Measurements from ENCODE around the gene HIC1. TPM values are rescaled to one million over a fixed set of nuclear protein-coding genes. Genes with fewer than 3 reads are reported as not detected.

Gene HIC1
- polyA plus RNA-seq, 3 donors = 0.13 to 14.2 (median 0.30) TPM

DNA sequence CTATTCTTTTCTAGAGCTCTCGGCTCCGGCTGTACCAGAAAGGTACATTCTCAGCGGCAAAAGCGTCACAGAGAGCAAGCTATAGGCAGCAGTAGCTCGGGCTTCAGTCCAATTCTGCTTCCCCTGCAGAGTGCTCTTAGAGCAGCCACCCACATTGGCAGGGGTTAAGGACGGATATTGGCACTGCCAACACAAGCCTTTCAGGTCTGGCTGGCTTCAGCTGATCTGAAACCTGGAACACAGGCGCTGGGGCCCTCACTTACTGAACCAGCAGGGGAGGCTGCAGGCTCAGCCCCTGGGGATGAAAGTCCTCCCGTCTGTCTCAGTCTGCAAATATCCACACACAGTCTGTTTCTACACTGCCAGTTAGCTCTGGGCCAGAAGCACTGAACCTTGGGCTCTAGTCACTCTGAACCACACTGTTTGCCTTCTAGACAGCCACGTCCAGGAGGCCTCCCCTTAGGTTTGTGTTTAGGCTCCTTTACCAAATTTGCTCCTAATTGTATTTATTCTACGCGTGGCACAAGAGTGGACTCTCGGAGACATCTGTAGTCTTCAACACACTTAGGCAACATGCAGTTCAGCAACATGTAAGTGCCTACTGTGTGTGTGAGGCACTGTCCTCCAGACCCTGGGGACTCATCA lies 40.1 kb downstream of the HIC1 start:
- DNase-seq = no peak
- Histone ChIP-seq H3K9me3 (replicated peaks in 1 of 2; ENCODE audit: control insufficient read depth in 1 of 2, insufficient read depth in 1 of 2, low read length in 2 of 2) (no peaks in the 10 kb centered on the region), H4K20me1 (ENCODE audit: insufficient read depth, low read length) (no peaks in the 10 kb centered on the region), H3K27me3 (ENCODE audit: control insufficient read depth in 2 of 2, insufficient read depth in 2 of 2, low read length in 2 of 2) (no peaks in the 10 kb centered on the region), H2AFZ (ENCODE audit: insufficient read depth, low read depth, low read length, poor library complexity, severe bottlenecking) (no peak overlapping the region), H3K4me2 (replicated peaks; ENCODE audit: extremely low read depth, low read length, poor library complexity, severe bottlenecking) (no peak overlapping the region), H3K36me3 (replicated peaks in 1 of 2; ENCODE audit: control insufficient read depth in 1 of 2, insufficient read depth in 2 of 2, low read length in 2 of 2) (no peaks in the 10 kb centered on the region), H3K9ac (ENCODE audit: insufficient read depth, low read length, poor library complexity, severe bottlenecking) (no peak overlapping the region), H3K79me2 (ENCODE audit: insufficient read depth, low read length) (no peaks in the 10 kb centered on the region), H3K4me3 (replicated peaks in 1 of 3; ENCODE audit: low read depth in 2 of 3, low read length in 3 of 3) (no peak overlapping the region), H3K27ac (ENCODE audit: low read depth in 1 of 2, low read length in 2 of 2) (no peak overlapping the region), H3K4me1 (ENCODE audit: control insufficient read depth in 1 of 2, insufficient read depth in 2 of 2, low read length in 2 of 2) (peaks cover 6 to 11% of the 10 kb centered on the region in 2 donors)
- Mint-ChIP-seq H3K36me3 (peaks cover 17 to 25% of the 10 kb centered on the region in 2 donors), H3K4me3 (no peak overlapping the region), H3K4me1 (peaks cover 10% of the 10 kb centered on the region), H3K9me3 (peaks cover 0 to 3% (median 0%) of the 10 kb centered on the region in 7 donors), H3K27me3 (ENCODE audit: low read depth in 3 of 3) (peaks cover 0 to 7% (median 4%) of the 10 kb centered on the region in 3 donors), H3K27ac (peak overlapping the region in 1 of 7 donors; percentile 43)
- TF ChIP-seq, protein P1, sequence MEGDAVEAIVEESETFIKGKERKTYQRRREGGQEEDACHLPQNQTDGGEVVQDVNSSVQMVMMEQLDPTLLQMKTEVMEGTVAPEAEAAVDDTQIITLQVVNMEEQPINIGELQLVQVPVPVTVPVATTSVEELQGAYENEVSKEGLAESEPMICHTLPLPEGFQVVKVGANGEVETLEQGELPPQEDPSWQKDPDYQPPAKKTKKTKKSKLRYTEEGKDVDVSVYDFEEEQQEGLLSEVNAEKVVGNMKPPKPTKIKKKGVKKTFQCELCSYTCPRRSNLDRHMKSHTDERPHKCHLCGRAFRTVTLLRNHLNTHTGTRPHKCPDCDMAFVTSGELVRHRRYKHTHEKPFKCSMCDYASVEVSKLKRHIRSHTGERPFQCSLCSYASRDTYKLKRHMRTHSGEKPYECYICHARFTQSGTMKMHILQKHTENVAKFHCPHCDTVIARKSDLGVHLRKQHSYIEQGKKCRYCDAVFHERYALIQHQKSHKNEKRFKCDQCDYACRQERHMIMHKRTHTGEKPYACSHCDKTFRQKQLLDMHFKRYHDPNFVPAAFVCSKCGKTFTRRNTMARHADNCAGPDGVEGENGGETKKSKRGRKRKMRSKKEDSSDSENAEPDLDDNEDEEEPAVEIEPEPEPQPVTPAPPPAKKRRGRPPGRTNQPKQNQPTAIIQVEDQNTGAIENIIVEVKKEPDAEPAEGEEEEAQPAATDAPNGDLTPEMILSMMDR (IDR thresholded peaks at IDR 0.05) = no peak
- intact Hi-C loops (cut with micrococcal nuclease) = no loop called here
- 86% methylated on average over 9 of the region's 12 CpGs for WGBS (ENCODE audit: insufficient coverage)

DNA sequence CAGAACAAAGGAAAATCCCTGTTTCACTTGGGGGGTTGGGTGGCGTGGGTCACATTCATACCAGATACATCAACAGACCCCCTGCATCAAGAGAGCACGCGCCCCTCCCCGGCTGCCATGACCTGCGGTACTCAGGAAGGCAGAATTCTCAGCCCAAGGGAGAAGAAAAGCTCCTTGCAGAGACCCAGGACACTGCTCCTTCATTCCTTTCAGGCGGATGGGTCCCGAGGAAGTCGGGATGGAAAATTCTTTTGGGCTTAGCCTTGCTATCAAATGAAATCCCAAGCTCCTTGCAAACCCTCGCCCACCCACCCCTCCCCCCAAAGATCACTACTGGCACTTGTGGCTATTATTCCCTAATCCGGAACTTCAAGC lies 40.6 kb downstream of the HIC1 start:
- H3K36me3 Mint-ChIP-seq = peaks cover 17 to 25% of the 10 kb centered on the region in 2 donors
- H3K9me3 Mint-ChIP-seq = peaks cover 0 to 3% (median 0%) of the 10 kb centered on the region in 7 donors
- TF ChIP-seq, protein P1 (IDR thresholded peaks at IDR 0.05) = no peak
- intact Hi-C loops (cut with micrococcal nuclease) = no loop called here
- Histone ChIP-seq H3K27ac (ENCODE audit: low read depth in 1 of 2, low read length in 2 of 2) (no peak overlapping the region), H3K36me3 (replicated peaks in 1 of 2; ENCODE audit: control insufficient read depth in 1 of 2, insufficient read depth in 2 of 2, low read length in 2 of 2) (no peaks in the 10 kb centered on the region), H4K20me1 (ENCODE audit: insufficient read depth, low read length) (no peaks in the 10 kb centered on the region), H3K27me3 (ENCODE audit: control insufficient read depth in 2 of 2, insufficient read depth in 2 of 2, low read length in 2 of 2) (no peaks in the 10 kb centered on the region), H3K9ac (ENCODE audit: insufficient read depth, low read length, poor library complexity, severe bottlenecking) (no peak overlapping the region), H3K4me2 (replicated peaks; ENCODE audit: extremely low read depth, low read length, poor library complexity, severe bottlenecking) (no peak overlapping the region), H2AFZ (ENCODE audit: insufficient read depth, low read depth, low read length, poor library complexity, severe bottlenecking) (no peak overlapping the region), H3K4me1 (ENCODE audit: control insufficient read depth in 1 of 2, insufficient read depth in 2 of 2, low read length in 2 of 2) (peaks cover under 1 to 6% of the 10 kb centered on the region in 2 donors), H3K9me3 (replicated peaks in 1 of 2; ENCODE audit: control insufficient read depth in 1 of 2, insufficient read depth in 1 of 2, low read length in 2 of 2) (no peaks in the 10 kb centered on the region), H3K4me3 (replicated peaks in 1 of 3; ENCODE audit: low read depth in 2 of 3, low read length in 3 of 3) (no peak overlapping the region), H3K79me2 (ENCODE audit: insufficient read depth, low read length) (no peaks in the 10 kb centered on the region)
- H3K4me1 Mint-ChIP-seq = peaks cover 5% of the 10 kb centered on the region
- WGBS (ENCODE audit: insufficient coverage) = 97% methylated on average over 6 of the region's 10 CpGs
- H3K27me3 Mint-ChIP-seq (ENCODE audit: low read depth in 3 of 3) = peaks cover 0 to 4% (median 4%) of the 10 kb centered on the region in 3 donors
- H3K4me3 Mint-ChIP-seq = no peak overlapping the region
- no peak for DNase-seq
- H3K27ac Mint-ChIP-seq = no peak overlapping the region
